Testis (tissue), 2 donors: ENCODE measurements around the gene CAPZB.

Source experiments
- POLR2A ChIP-seq: fragments of 450-650 bp; IDR thresholded peaks from one replicate; pipeline ENCODE4 v1.6.1; 2017; ENCODE audit warnings: antibody characterized with exemption, mild to moderate bottlenecking, moderate library complexity
- TF ChIP-seq, protein P1 (sequence below), 3 experiments: fragments of 450-650 bp in 2 of 3; fragments of 200-600 bp in 1 of 3; sonication (generic) in 1 of 3; IDR thresholded peaks; one replicate each; pipeline ENCODE4 v1.5.1; 2016 to 2019; ENCODE audit warnings: antibody characterized with exemption in 3 of 3, mild to moderate bottlenecking in 2 of 3, moderate library complexity in 1 of 3

DNA sequence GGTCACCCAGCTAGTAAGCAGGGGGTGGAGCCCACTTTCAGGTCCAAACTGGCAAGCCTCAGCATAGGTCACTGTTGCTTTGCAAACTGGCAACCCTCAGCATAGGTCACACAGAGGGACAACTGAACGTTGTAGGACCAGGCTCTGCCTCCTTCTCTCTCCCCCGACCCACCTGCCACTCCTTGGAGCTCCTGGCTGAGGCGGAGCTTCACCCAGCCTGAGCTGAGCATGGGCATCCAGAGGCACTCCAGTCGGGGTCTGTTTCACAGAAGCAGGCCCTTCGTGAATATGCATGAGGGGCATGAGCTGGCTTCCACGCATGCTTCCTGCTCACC is 24.2 kb downstream of the CAPZB start:
- TF ChIP-seq, protein P1, sequence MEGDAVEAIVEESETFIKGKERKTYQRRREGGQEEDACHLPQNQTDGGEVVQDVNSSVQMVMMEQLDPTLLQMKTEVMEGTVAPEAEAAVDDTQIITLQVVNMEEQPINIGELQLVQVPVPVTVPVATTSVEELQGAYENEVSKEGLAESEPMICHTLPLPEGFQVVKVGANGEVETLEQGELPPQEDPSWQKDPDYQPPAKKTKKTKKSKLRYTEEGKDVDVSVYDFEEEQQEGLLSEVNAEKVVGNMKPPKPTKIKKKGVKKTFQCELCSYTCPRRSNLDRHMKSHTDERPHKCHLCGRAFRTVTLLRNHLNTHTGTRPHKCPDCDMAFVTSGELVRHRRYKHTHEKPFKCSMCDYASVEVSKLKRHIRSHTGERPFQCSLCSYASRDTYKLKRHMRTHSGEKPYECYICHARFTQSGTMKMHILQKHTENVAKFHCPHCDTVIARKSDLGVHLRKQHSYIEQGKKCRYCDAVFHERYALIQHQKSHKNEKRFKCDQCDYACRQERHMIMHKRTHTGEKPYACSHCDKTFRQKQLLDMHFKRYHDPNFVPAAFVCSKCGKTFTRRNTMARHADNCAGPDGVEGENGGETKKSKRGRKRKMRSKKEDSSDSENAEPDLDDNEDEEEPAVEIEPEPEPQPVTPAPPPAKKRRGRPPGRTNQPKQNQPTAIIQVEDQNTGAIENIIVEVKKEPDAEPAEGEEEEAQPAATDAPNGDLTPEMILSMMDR (IDR thresholded peaks at IDR 0.05) = no peak
- no peak for TF ChIP-seq POLR2A
